HT1080 (cell line): ENCODE data around the gene NEUROG3. TPM values are rescaled to one million over a fixed set of nuclear protein-coding genes. Genes with fewer than 3 reads are reported as not detected.

ENCODE experiments used
- total RNA-seq: library from RNA; depleted of rRNA; stranded (reverse); fragments of >200 nt; shearing (Covaris generic); gene quantifications from 2 replicates; pipeline ENCODE4 v1.2.3, GENCODE V29; 2014; rRNA removed

Gene NEUROG3
- total RNA-seq, 1 experiment from 2014 or later = not detected

Other genes with a start within 250 kb of the NEUROG3 start
- not detected in 2 replicates for gene TACR2, start 156.5 kb downstream of the NEUROG3 start, total RNA-seq
- gene TSPAN15, start 122.0 kb downstream of the NEUROG3 start, total RNA-seq = 0.71 TPM in 1 of 2 replicates, not detected in the other
- gene FAM241B, start 56.8 kb upstream of the NEUROG3 start, total RNA-seq = 4.1 and 4.6 TPM in 2 replicates
- gene COL13A1, start 228.5 kb upstream of the NEUROG3 start, total RNA-seq = 105 and 114 TPM in 2 replicates